GM18526 (cell line): Measurements from ENCODE around the gene MYO9B.

ENCODE experiments used
- POLR2A ChIP-seq: IDR thresholded peaks from 3 replicates; pipeline ENCODE4 v1.6.1; 2011; ENCODE audit not compliant: insufficient read length; ENCODE audit errors: extremely low read depth

Gene MYO9B

DNA sequence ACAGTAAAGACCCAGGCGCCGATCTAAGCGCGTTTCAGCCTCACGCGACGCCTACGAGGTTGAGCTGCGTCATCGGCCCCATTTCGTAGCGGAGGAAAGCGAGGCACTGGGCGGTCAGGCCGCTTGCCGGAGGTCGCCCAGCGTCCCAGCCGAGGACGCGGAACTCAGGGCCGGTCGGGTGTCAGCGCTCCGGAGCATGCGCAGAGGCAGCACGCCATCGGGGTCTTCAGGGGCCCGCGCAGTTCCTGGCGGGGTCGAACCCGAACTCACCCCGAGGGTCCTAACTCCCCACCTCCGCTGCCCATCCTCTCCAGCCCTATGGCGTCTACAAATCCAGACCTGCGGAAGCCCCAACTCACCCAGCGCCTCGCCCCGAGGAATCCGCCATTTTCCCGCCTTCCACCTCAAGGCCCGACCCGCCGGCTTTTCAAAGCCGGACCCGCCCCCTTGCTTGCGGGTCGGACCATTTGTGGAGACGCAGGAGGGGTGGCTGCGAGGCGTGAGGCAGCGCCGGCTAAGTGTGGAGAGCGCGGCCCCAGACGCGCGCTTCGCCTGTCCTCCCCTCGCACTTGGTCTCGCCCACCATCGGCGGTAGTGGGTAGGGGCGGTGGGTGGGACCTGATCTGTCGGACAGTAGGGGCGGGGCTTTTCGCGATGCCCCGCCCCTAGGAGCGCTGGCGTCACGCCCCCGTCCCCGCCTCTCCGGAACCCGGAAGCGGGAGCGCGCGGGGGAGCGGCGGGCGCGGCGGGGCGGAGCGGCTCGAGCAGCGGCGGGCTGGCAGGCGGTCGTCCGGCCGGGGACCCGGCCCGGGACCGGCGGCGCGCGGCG, at the start of gene MYO9B, which contains the start of gene HAUS8:
TSS of gene MYO9B (plus strand) at position 743 of the 829 bp plus-strand sequence. CDS start 25,941 bp downstream, outside the sequence.
TSS of gene HAUS8 (minus strand) at position 418 of the 829 bp plus-strand sequence. CDS start at position 388, 30 bp downstream.
- TF ChIP-seq POLR2A: peak; percentile 77

GRCh38 chr19:17025991-17026658, 49.5 kb upstream of the MYO9B start:
- no peak for TF ChIP-seq POLR2A

DNA sequence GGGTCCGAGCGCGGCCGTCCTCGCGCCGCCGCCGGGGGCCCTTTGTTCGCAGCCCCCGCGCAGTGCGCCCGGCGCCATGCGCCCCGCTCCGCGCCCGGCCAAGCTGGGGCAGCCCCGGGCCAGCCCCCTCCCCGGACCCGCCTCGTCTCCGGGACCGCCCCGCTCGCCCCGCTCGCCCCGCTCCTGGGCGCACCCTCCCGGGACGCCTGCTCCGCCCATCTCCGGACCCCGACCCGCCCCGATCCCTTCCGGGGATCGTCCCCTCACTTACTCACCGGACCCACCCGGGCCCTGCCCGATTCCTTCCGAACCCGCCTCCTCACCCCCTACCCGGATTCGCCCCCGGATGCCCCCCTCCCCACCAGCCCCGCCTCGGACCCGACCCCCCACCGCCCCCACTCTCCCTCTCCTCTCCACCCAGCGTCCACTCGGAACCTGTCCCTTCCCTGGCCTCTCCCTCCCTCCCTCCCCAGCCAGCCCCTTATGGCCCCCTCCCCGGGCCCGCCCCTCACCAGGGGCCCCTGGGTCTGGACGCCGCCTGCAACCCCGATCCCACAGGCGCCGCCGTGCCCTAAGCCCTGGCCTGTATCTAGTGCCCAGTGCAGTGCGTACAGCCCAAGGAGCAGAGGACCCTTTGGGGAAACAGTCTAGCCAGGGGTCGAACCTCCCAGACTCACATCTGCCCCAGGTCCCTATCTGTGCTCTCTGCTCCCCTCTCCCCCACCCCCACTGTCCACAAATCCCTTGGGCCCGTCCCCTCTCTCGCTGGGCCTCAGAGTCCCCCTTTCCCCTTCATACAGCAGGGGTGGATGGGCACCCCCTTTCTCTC, 48.7 kb upstream of the MYO9B start, which contains the start of gene CPAMD8:
TSS of gene CPAMD8 (minus strand) at position 105 of the 829 bp plus-strand sequence. CDS start 168 bp downstream, outside the sequence.
- no peak for TF ChIP-seq POLR2A

DNA sequence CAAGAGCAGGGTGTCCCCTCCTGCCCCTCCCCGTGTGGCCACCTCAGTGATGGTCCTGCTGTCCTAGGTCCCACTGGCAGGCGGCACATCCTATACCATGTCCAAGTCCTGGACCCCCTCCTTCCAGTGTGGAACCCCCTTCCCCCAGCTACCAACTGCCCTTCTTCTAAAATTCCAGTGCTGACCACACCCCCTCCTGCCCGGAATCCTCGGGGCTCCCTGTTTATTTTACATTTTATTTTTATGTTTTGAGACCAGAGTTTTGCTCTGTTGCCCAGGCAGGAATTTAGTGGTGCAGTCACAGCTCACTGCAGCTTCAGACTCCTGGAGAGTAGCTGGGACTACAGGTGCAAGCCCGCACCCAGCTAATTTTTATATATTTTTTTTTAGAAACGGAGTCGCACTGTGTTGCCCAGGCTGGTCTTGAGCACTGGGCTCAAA, 48.0 kb upstream of the MYO9B start:
- no peak for TF ChIP-seq POLR2A

DNA sequence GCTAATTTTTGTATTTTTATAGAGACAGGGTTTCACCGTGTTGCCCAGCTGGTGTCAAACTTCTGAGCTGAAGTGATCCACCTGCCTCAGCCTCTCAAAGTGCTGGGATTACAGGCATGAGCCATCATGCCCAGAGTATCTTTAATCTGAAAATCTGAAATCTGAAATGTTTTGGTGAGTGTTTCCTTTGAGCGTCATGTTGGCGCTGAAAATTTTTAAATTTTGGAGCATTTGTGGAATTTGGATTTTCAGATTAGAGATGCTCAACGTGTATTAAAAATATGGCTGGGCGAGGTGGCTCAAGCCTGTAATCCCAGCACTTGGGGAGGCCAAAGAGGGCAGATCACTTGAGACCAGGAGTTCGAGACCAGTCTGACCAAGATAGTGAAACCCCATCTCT, 43.8 kb upstream of the MYO9B start:
- no peak for TF ChIP-seq POLR2A

DNA sequence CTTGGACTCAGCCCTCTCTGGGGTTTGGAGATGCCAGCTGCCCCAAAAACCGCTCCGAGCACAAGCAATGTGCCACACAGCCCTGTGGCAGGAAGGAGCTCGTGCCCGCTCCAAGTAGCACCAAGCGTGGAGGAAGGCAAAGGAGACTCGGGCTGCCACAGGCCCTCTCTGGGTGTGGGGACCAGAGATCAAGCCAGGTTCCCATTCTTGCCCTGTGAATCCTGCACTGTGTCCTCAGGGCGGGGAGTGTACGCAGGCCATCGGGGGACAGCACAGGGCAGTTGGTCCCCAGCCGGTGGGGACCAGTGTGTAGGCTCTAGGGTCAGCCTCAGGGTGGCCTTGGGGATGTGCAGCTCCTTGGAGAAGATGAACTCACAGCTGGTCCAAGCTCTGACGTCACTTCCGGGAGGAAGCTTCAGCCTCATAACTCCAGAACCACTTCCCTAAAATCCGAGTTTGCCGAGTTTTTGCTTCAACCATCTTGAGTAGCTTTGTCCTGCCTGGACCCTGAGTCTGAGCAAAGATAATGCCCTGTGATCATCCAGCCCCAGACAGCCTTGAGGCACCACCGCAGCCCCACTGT, 39.6 kb upstream of the MYO9B start:
- no peak for TF ChIP-seq POLR2A

DNA sequence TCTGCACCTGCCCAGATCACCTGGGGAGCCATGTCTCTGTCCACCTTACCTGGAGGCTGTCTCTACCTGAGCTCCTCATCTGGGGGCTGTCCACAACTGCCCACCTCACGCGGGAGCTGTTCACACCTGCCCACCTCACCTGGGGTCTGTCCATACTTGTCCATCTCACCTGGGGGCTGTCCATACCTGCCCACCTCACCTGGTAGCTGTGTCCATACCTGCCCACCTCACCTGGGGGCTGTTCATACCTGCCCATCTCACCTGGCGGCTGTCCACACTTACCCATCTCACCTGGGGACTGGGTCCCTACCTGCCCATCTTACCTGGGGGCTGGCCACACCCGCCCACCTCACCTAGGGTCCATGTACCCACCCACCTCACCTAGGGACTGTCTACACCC, 38.9 kb upstream of the MYO9B start:
- TF ChIP-seq POLR2A: no peak

GRCh38 chr19:17037184-17037583, 38.4 kb upstream of the MYO9B start:
- TF ChIP-seq POLR2A: no peak

DNA sequence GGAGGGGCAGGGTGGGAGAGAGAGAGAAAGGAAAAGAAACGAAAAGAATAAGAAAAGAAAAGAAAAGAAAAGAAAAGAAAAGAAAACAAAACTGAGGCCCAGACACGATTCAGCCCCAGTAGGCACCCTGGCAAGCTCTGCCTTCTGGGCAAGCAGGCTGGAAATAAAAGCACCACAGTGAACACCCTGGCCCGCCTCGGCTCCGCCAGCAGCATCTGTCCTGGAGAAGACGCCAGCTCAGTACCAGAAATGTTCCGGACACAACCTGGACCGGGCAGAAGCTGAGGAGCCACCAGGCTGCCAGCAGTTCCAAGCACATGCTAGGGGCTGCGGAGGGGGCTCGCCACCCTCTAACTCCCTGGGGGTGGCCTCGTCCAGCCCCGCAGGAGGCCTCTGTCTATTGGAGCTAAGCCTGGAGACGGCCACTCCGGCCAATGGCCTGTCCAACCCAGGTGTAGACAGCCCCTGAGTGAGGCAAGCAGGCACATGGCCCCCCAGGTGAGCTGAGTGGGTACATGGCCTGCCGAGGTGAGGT, 37.5 kb upstream of the MYO9B start:
- TF ChIP-seq POLR2A: no peak

- no peak for TF ChIP-seq POLR2A
Measured at GRCh38 chr19:17041976-17042375, 33.6 kb upstream of the MYO9B start.

DNA sequence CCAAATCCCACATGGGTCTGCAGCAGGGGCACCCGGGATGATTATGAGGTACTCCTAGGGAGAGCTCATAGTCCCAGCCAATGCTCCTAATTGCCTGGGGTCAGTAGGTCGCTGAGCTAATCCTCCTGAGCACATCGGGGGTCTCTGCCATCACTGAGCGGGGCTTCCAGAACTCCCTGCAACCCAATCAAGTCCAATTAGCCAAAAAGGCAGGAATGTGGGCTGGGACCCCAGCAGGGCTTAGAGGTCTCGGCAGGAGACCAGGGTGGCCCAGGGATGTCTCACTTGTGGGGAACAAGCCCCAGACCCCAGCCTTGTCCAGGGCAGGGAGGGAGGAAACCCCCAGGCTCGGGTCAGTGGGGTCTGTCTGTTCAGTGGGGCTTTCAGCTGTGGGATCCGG, 31.8 kb upstream of the MYO9B start:
- TF ChIP-seq POLR2A: no peak

DNA sequence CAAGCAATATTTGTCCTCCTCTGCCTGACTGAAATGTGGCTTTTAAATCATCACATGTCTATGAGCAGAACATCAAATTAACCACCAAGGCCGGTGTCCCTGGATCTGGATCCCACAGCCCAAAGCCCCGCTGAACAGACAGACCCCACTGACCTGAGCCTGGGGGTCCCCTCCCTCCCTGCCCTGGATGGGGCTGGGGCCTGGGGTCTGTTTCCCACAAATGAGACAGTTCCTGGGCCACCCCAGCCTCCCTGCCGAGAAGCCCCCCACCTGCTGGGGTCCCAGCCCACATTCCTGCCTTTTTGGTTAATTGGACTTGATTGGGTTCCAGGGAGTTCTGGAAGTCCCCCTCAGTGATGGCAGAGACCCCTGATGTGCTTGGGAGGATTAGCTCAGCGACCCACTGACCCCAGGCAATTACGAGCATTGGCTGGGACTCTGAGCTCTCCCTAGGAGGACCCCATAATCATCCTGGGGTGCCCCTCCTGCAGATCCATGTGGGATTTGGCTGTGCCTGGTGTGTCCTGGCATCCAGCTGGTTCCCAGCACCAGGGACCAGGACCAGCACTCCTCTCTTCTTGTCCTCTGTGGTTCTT, 29.6 kb upstream of the MYO9B start:
- no peak for TF ChIP-seq POLR2A

DNA sequence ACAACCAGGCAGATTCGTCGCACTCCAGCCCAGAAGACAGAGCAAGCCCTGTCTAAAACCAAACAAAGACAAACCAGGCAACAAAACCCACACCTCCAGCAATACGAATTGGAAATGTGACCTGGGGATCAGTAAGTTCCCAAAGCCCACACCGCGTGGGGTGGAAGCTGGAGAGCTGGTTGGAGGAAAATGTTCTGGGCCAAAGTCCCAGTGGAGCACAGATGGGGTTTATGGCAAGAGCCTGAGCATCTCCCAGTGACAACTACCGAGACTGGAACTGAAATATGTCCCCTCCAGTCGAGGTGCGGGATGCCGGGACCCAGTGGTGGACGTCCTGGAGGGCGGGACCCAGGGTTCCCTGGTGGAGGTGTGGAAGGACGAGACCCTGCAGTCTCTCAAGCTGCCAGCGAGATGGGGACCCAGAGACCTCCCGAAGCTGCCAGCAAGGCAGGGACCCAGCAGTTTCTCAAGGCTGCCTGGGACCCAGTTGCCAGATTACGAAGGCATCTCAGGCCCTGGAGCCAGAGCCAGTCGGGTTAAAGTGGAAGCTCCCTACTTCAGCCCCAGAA, 26.6 kb upstream of the MYO9B start:
- no peak for TF ChIP-seq POLR2A

DNA sequence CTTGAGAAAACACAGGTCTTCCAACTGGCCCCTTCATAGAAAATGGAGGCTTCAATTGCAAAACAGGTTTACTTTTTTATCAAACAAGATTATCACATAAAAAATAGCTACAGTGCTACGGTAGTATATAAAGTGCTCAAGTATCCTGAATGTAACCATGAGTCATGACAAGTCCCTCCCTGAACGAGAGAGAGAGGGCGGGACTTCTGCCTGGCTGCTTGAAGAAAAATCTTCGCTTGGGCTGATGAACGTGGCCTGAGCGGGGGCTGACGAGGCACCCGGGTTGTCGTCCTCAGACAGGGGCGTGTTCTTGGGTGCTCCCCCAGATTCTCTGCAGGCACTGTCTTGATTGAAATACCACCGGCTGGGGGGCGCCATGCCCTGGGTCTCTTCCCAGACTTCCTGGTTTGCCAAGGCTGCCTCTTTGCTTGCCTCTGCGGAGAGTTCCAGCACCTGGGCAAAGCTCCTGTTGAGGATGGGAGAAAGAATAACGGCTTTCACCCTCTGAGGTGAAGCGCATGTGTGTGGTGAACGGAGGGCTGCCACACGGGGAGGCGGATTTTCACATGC, 25.8 kb upstream of the MYO9B start:
- TF ChIP-seq POLR2A: no peak
